Measurements from ENCODE around the gene FGF14.
"Not testable (repeated sequence)": the region's sequence is repeated elsewhere in the genome, so short reads cannot be mapped to it uniquely, and the experiment has no call there.

Gene FGF14

GRCh38 chr13:101846249-101846648 is 555.6 kb downstream of the FGF14 start:
- Histone ChIP-seq H3K9me3 (no peaks in the 10 kb centered on the region), H3K4me1 (no peaks in the 10 kb centered on the region), H3K4me2 (no peak overlapping the region), H3K4me3 (no peak overlapping the region), H3K27me3 (no peaks in the 10 kb centered on the region), H3K36me3 (no peaks in the 10 kb centered on the region), H3K27ac (no peak overlapping the region), H4K20me1 (no peaks in the 10 kb centered on the region), H3K9ac (no peak overlapping the region)
- no peak for TF ChIP-seq Cebpa-rat (IDR thresholded peaks at IDR 0.05)

- H3K9ac ChIP-seq: no peak overlapping the region
- H3K27ac ChIP-seq: no peak overlapping the region
- H3K27me3 ChIP-seq: no peaks in the 10 kb centered on the region
- no peaks in the 10 kb centered on the region for H4K20me1 ChIP-seq
- no peak overlapping the region for H3K4me3 ChIP-seq
- TF ChIP-seq Cebpa-rat (IDR thresholded peaks at IDR 0.05): no peak
- H3K4me2 ChIP-seq: no peak overlapping the region
- no peaks in the 10 kb centered on the region for H3K4me1 ChIP-seq
- no peaks in the 10 kb centered on the region for H3K9me3 ChIP-seq
- no peaks in the 10 kb centered on the region for H3K36me3 ChIP-seq
Measured at GRCh38 chr13:101845245-101846020, 556.4 kb downstream of the FGF14 start.

GRCh38 chr13:101841698-101842097 is 560.1 kb downstream of the FGF14 start:
- no peaks in the 10 kb centered on the region for H3K27me3 ChIP-seq
- H3K9ac ChIP-seq: no peak overlapping the region
- no peak overlapping the region for H3K4me2 ChIP-seq
- H3K27ac ChIP-seq: no peak overlapping the region
- no peak for TF ChIP-seq Cebpa-rat (IDR thresholded peaks at IDR 0.05)
- no peaks in the 10 kb centered on the region for H3K36me3 ChIP-seq
- H3K4me1 ChIP-seq: no peaks in the 10 kb centered on the region
- no peaks in the 10 kb centered on the region for H4K20me1 ChIP-seq
- H3K4me3 ChIP-seq: no peak overlapping the region
- no peaks in the 10 kb centered on the region for H3K9me3 ChIP-seq

- no peak for TF ChIP-seq Cebpa-rat (IDR thresholded peaks at IDR 0.05)
- H3K36me3 ChIP-seq: no peaks in the 10 kb centered on the region
- no peak overlapping the region for H3K4me2 ChIP-seq
- no peak overlapping the region for H3K4me3 ChIP-seq
- no peak overlapping the region for H3K9ac ChIP-seq
- H4K20me1 ChIP-seq: no peaks in the 10 kb centered on the region
- no peaks in the 10 kb centered on the region for H3K9me3 ChIP-seq
- H3K27me3 ChIP-seq: no peaks in the 10 kb centered on the region; the same call in 1 of the 2 replicates
- no peak overlapping the region for H3K27ac ChIP-seq
- H3K4me1 ChIP-seq: peaks cover 7% of the 10 kb centered on the region
Measured at GRCh38 chr13:101838323-101838722, 563.5 kb downstream of the FGF14 start.

- H3K36me3 ChIP-seq, H4K20me1 ChIP-seq, H3K4me3 ChIP-seq, H3K4me1 ChIP-seq, H3K4me2 ChIP-seq, H3K27me3 ChIP-seq, H3K9ac ChIP-seq, H3K27ac ChIP-seq, H3K9me3 ChIP-seq: not testable (repeated sequence)
Measured at GRCh38 chr13:101837778-101838177, 564.1 kb downstream of the FGF14 start.

GRCh38 chr13:101837288-101837687 is 564.6 kb downstream of the FGF14 start:
- Histone ChIP-seq H3K36me3 (no peaks in the 10 kb centered on the region), H3K27ac (no peak overlapping the region), H3K4me3 (no peak overlapping the region), H3K4me2 (no peak overlapping the region), H3K4me1 (peaks cover 7% of the 10 kb centered on the region), H4K20me1 (no peaks in the 10 kb centered on the region), H3K9me3 (no peaks in the 10 kb centered on the region), H3K27me3 (no peaks in the 10 kb centered on the region; the same call in 1 of the 2 replicates), H3K9ac (no peak overlapping the region)
- peak; percentile 25; the same call in 1 of the 2 replicates for TF ChIP-seq Cebpa-rat (IDR thresholded peaks at IDR 0.05)

GRCh38 chr13:101835920-101836319 is 565.9 kb downstream of the FGF14 start:
- H3K27ac ChIP-seq: no peak overlapping the region
- no peak overlapping the region for H3K4me2 ChIP-seq
- no peaks in the 10 kb centered on the region for H4K20me1 ChIP-seq
- no peak overlapping the region for H3K9ac ChIP-seq
- H3K36me3 ChIP-seq: no peaks in the 10 kb centered on the region
- H3K4me3 ChIP-seq: no peak overlapping the region
- no peaks in the 10 kb centered on the region; the same call in 1 of the 2 replicates for H3K27me3 ChIP-seq
- TF ChIP-seq Cebpa-rat (IDR thresholded peaks at IDR 0.05): no peak
- H3K9me3 ChIP-seq: no peaks in the 10 kb centered on the region
- H3K4me1 ChIP-seq: peaks cover 7% of the 10 kb centered on the region

DNA sequence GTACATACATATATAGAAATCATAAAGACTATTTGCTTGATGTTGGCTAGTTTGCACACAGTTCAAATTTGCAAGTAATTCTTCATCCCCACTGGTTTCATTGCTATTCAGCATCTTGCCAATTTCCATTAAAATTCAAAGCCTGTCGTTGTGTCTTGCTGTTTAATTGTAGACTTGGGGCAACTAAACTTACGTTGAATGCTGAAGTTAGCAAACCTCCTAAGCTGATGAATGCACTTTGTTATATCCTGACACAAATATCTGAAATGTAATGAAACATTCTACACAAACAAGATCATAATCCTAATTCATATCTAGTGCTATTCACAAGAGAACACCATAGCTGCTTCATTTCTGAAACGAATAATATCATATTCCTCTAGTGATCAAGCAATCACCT is 568.2 kb downstream of the FGF14 start:
- no peaks in the 10 kb centered on the region for H3K9me3 ChIP-seq
- no peaks in the 10 kb centered on the region for H4K20me1 ChIP-seq
- no peaks in the 10 kb centered on the region for H3K36me3 ChIP-seq
- no peak overlapping the region for H3K27ac ChIP-seq
- H3K4me2 ChIP-seq: no peak overlapping the region
- TF ChIP-seq Cebpa-rat (IDR thresholded peaks at IDR 0.05): no peak
- no peak overlapping the region for H3K9ac ChIP-seq
- no peak overlapping the region for H3K4me3 ChIP-seq
- no peaks in the 10 kb centered on the region; the same call in 1 of the 2 replicates for H3K27me3 ChIP-seq
- peaks cover 7% of the 10 kb centered on the region for H3K4me1 ChIP-seq

DNA sequence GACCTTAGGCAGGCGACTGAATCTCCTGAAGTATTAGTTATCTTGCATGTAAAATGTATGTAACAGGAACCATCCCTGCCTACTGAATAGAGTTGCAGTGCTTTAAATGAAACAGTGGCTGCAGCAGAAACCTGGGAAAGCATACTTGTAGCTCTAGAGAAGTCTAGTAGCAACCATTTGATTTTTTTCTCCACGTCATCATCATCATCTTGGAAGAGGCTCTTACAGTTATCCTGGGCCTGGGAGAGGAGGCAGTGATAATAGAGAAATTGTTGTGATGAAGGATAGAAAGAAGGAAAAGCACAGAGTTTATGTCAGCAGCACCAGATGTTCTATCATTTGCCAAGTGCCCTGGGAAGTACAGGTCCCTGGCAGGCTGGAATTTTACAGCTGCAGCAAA is 571.8 kb downstream of the FGF14 start:
- H3K27me3 ChIP-seq: no peaks in the 10 kb centered on the region; the same call in 1 of the 2 replicates
- H3K27ac ChIP-seq: no peak overlapping the region
- no peaks in the 10 kb centered on the region for H4K20me1 ChIP-seq
- TF ChIP-seq Cebpa-rat (IDR thresholded peaks at IDR 0.05): no peak
- no peaks in the 10 kb centered on the region for H3K36me3 ChIP-seq
- H3K9ac ChIP-seq: no peak overlapping the region
- H3K9me3 ChIP-seq: no peaks in the 10 kb centered on the region
- H3K4me1 ChIP-seq: no peaks in the 10 kb centered on the region
- H3K4me2 ChIP-seq: no peak overlapping the region
- H3K4me3 ChIP-seq: no peak overlapping the region

DNA sequence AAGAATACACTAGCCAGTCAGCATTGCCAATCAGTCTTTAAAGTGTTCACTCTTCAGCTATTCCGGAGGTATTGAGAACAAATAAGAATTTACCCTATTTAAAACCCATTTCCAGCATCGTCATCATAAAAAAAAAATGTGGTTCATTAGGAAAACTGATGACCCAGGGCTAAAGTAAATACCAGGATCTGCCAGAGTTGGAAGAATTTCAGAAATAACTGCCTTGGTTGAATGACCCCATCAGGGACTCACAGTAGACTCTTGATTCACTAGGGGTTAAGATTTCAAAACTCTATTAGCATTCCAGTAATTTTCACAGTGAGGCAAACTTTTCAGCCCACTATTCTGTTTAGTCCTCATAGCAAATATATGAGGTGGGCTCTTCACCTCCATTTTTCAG is 572.4 kb downstream of the FGF14 start:
- Histone ChIP-seq H3K9ac (no peak overlapping the region), H3K4me3 (no peak overlapping the region), H3K4me2 (no peak overlapping the region), H3K27me3 (no peaks in the 10 kb centered on the region; the same call in 1 of the 2 replicates), H3K4me1 (no peaks in the 10 kb centered on the region), H3K27ac (no peak overlapping the region), H3K9me3 (no peaks in the 10 kb centered on the region), H3K36me3 (no peaks in the 10 kb centered on the region), H4K20me1 (no peaks in the 10 kb centered on the region)
- no peak for TF ChIP-seq Cebpa-rat (IDR thresholded peaks at IDR 0.05)

Measured in BLaER1 (cell line).